ENCODE results near the gene SPATA6L. TPM values are rescaled to one million over a fixed set of nuclear protein-coding genes. Genes with fewer than 3 reads are reported as not detected.

SPATA6L gene
- total RNA-seq, 1 experiment from 2014 or later = 0.57 TPM

GRCh38 chr9:4555236-4555635 is 111.0 kb downstream of the SPATA6L start:
- H3K36me3 ChIP-seq (ENCODE audit: control insufficient read depth in 1 of 2, insufficient read depth in 2 of 2, low read length in 2 of 2) = no peaks in the 10 kb centered on the region
- RAD21 ChIA-PET (ENCODE audit: low non-redundant PET in 1 of 2, low total read pairs in 2 of 2, uncharacterized antibody in 2 of 2, unreplicated experiment in 2 of 2) = no interaction called here
- ATAC-seq (peak; percentile 64), DNase-seq (ENCODE audit: low read depth, low spot score) (peak; percentile 34)
- no peak overlapping the region for H3K9ac ChIP-seq (ENCODE audit: low read length)
- intact Hi-C loops (cut with micrococcal nuclease) = no loop called here
- CTCF ChIA-PET = interaction anchor here (0.9 kb wide), 1 partner anchor 85 kb away, joined by 3 read pairs; no protein-coding TSS in a partner anchor
- H3K9me2 ChIP-seq (ENCODE audit: insufficient read depth) = no peaks in the 10 kb centered on the region
- H2AFZ ChIP-seq (ENCODE audit: low read depth, low read length, poor library complexity, severe bottlenecking) = no peak overlapping the region
- peaks cover 17 to 19% of the 10 kb centered on the region in 2 experiments for H3K4me1 ChIP-seq (ENCODE audit: control insufficient read depth in 1 of 2, insufficient read depth in 2 of 2, low read length in 2 of 2)
- no TSS peak for BruUV-seq (replicated peaks)
- H3K4me3 ChIP-seq (replicated peaks in 1 of 2; ENCODE audit: low read depth in 1 of 2, low read length in 2 of 2) = no peak overlapping the region
- POLR2A ChIA-PET = no interaction called here
- peak overlapping the region; percentile 18 for H3K4me2 ChIP-seq (ENCODE audit: low read length)
- no peak overlapping the region; the same call in 1 of the 2 replicates for H3K27ac ChIP-seq (ENCODE audit: low read depth, low read length)
- no peaks in the 10 kb centered on the region for H3K79me2 ChIP-seq (ENCODE audit: insufficient read depth, low read length)
- no peaks in the 10 kb centered on the region for H3K27me3 ChIP-seq (ENCODE audit: insufficient read depth, low read length)
- no peaks in the 10 kb centered on the region for H3K9me3 ChIP-seq (ENCODE audit: control insufficient read depth in 1 of 2, insufficient read depth in 1 of 2, low read depth in 1 of 2, low read length in 2 of 2)
- no peak for TF ChIP-seq FOSL1 (IDR thresholded peaks at IDR 0.05; ENCODE audit: low read depth)
- peak; percentile 34 for TF ChIP-seq TCF7L2 (IDR thresholded peaks at IDR 0.05; ENCODE audit: borderline replicate concordance, extremely low read depth, insufficient read depth, insufficient read length)
- TF ChIP-seq YY1 (IDR thresholded peaks at IDR 0.05; ENCODE audit: extremely low read depth, insufficient replicate concordance, low read depth, low read length) = no peak
- TF ChIP-seq POLR2A (IDR thresholded peaks at IDR 0.05; ENCODE audit: borderline replicate concordance, extremely low read depth, insufficient read depth, insufficient read length) = no peak
- 0 out of 2 replicates have a peak, but pooled peaks have one; percentile 36 for TF ChIP-seq CEBPB (IDR thresholded peaks at IDR 0.05; ENCODE audit: low read depth)
- no peaks in the 10 kb centered on the region for H4K20me1 ChIP-seq (ENCODE audit: insufficient read depth)

DNA sequence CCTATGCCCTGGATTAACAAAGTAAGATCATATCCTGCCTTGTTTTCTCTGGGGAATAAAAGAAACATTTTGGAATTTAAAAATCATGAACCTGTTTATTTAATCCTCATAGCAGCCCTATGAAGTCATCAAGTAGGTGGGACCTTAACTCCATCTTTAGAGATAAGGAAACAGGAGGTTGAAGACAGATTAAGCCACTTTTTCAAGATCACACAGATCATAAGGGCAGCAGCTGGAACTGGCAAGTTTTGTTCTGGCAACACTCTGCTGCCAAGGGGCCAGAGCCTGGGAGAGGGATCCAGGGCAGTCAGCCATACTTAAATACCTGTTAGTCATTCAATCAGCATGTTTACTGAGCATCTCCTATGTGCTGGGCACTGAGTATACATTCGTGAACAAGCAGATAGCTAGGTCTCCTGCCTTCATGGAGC is 112.3 kb downstream of the SPATA6L start:
- no peaks in the 10 kb centered on the region for H4K20me1 ChIP-seq (ENCODE audit: insufficient read depth)
- H3K9ac ChIP-seq (ENCODE audit: low read length) = no peak overlapping the region
- no TSS peak for BruUV-seq (replicated peaks)
- ChIA-PET CTCF (no interaction called here), POLR2A (no interaction called here), RAD21 (ENCODE audit: low non-redundant PET in 1 of 2, low total read pairs in 2 of 2, uncharacterized antibody in 2 of 2, unreplicated experiment in 2 of 2) (no interaction called here)
- no peaks in the 10 kb centered on the region for H3K36me3 ChIP-seq (ENCODE audit: control insufficient read depth in 1 of 2, insufficient read depth in 2 of 2, low read length in 2 of 2)
- H3K4me3 ChIP-seq (replicated peaks in 1 of 2; ENCODE audit: low read depth in 1 of 2, low read length in 2 of 2) = no peak overlapping the region
- no peak for TF ChIP-seq ATF3 (IDR thresholded peaks at IDR 0.05)
- TF ChIP-seq JUND (IDR thresholded peaks at IDR 0.05) = no peak
- no peak for TF ChIP-seq POLR2AphosphoS5 (IDR thresholded peaks at IDR 0.05; ENCODE audit: low read depth, low read length)
- TF ChIP-seq ZFX (IDR thresholded peaks at IDR 0.05) = no peak
- TF ChIP-seq TCF7L2 (IDR thresholded peaks at IDR 0.05; ENCODE audit: borderline replicate concordance, extremely low read depth, insufficient read depth, insufficient read length) = no peak
- TF ChIP-seq EZH2phosphoT487 (IDR thresholded peaks at IDR 0.05; ENCODE audit: borderline replicate concordance) = no peak
- no peak for TF ChIP-seq MAX (IDR thresholded peaks at IDR 0.05)
- TF ChIP-seq RAD21 (IDR thresholded peaks at IDR 0.05; ENCODE audit: low read depth) = no peak
- no peak for TF ChIP-seq CBX3 (IDR thresholded peaks at IDR 0.05; ENCODE audit: low read depth)
- no peak for TF ChIP-seq SIN3A (IDR thresholded peaks at IDR 0.05; ENCODE audit: low read depth)
- no peak for TF ChIP-seq EZH2 (IDR thresholded peaks at IDR 0.05)
- TF ChIP-seq ELF1 (IDR thresholded peaks at IDR 0.05; ENCODE audit: borderline replicate concordance, low read depth) = no peak
- TF ChIP-seq EGR1 (IDR thresholded peaks at IDR 0.05; ENCODE audit: low read depth) = no peak
- ATAC-seq (no peak), DNase-seq (ENCODE audit: low read depth, low spot score) (no peak)
- no peaks in the 10 kb centered on the region for H3K9me2 ChIP-seq (ENCODE audit: insufficient read depth)
- H3K79me2 ChIP-seq (ENCODE audit: insufficient read depth, low read length) = no peaks in the 10 kb centered on the region
- H3K4me2 ChIP-seq (ENCODE audit: low read length) = no peak overlapping the region
- intact Hi-C loops (cut with micrococcal nuclease) = no loop called here
- no peak overlapping the region for H2AFZ ChIP-seq (ENCODE audit: low read depth, low read length, poor library complexity, severe bottlenecking)
- no peak overlapping the region for H3K27ac ChIP-seq (ENCODE audit: low read depth, low read length)
- peaks cover 17% of the 10 kb centered on the region in 2 experiments for H3K4me1 ChIP-seq (ENCODE audit: control insufficient read depth in 1 of 2, insufficient read depth in 2 of 2, low read length in 2 of 2)
- no peaks in the 10 kb centered on the region for H3K9me3 ChIP-seq (ENCODE audit: control insufficient read depth in 1 of 2, insufficient read depth in 1 of 2, low read depth in 1 of 2, low read length in 2 of 2)
- no peaks in the 10 kb centered on the region for H3K27me3 ChIP-seq (ENCODE audit: insufficient read depth, low read length)

Data from HCT116 (cell line).